CD4-positive, alpha-beta T cell (primary cell): ENCODE results near the gene HIVEP1. TPM values are rescaled to one million over a fixed set of nuclear protein-coding genes. Genes with fewer than 3 reads are reported as not detected.

Experiments used
- ATAC-seq: fragments of 200-7000 bp; cut with Tn5 transposase; one replicate; pipeline ENCODE4 v1.10.0; 2022; ENCODE audit warnings: mild to moderate bottlenecking; ENCODE audit not compliant: poor library complexity
- CTCF ChIA-PET: fragments of 350-600 bp; sonication (Branson Sonifier 250); formaldehyde crosslinking; loops from one replicate; lab custom pipeline; 2021; ENCODE audit warnings: antibody characterized with exemption, inconsistent platforms; lab: Charles Lee
- POLR2A ChIA-PET: fragments of 350-600 bp; sonication (Branson Sonifier 250); formaldehyde crosslinking; loops from one replicate; lab custom pipeline; 2021; ENCODE audit warnings: antibody characterized with exemption, inconsistent platforms; lab: Charles Lee
- DNase-seq, 14 experiments: peaks; one replicate each; pipeline ENCODE4 v3.0.0-alpha.2; 2013 to 2020; ENCODE audit warnings: mixed read lengths in 2 of 14
- H3K27ac ChIP-seq, 2 donors: one replicate each; pipeline versions ENCODE4 v1.5.1 to v1.7.0; 2013; ENCODE audit warnings: low read length in 2 of 2, low read depth in 1 of 2, mild to moderate bottlenecking in 1 of 2
- H3K27me3 ChIP-seq, 2 experiments: 1 replicate in 1 of 2; 2 replicates in 1 of 2; pipeline versions ENCODE4 v1.6.1 to v1.7.0; 2013; ENCODE audit warnings: low read length in 2 of 2, control low read depth in 1 of 2, mild to moderate bottlenecking in 1 of 2, moderate library complexity in 1 of 2; ENCODE audit not compliant: insufficient read depth in 2 of 2, control insufficient read depth in 1 of 2
- H3K36me3 ChIP-seq: one replicate; pipeline ENCODE4 v1.6.1; 2013; ENCODE audit warnings: low read length, control low read depth; ENCODE audit not compliant: insufficient read depth
- H3K4me1 ChIP-seq: one replicate; pipeline ENCODE4 v1.6.1; 2013; ENCODE audit warnings: low read length, control low read depth; ENCODE audit not compliant: insufficient read depth
- H3K4me3 ChIP-seq: one replicate; pipeline ENCODE4 v1.5.1; 2013; ENCODE audit warnings: mild to moderate bottlenecking, low read length, moderate library complexity
- H3K9me3 ChIP-seq, 2 experiments: 1 replicate in 1 of 2; 2 replicates in 1 of 2; pipeline versions ENCODE4 v1.6.1 to v1.7.0; 2013; ENCODE audit warnings: low read length in 2 of 2, mild to moderate bottlenecking in 2 of 2, control low read depth in 1 of 2, moderate library complexity in 1 of 2; ENCODE audit not compliant: control insufficient read depth in 1 of 2, insufficient read depth in 1 of 2
- H3K27ac Mint-ChIP-seq: one replicate; pipeline ENCODE4 v1.8.0; 2020; ENCODE audit warnings: mixed read lengths
- H3K27me3 Mint-ChIP-seq: one replicate; pipeline ENCODE4 v1.8.0; 2021; ENCODE audit warnings: mixed read lengths
- H3K36me3 Mint-ChIP-seq: one replicate; pipeline ENCODE4 v1.8.0; 2021; ENCODE audit warnings: low read depth, mixed read lengths
- H3K4me1 Mint-ChIP-seq: one replicate; pipeline ENCODE4 v1.8.0; 2021; ENCODE audit warnings: low read depth, mixed read lengths
- H3K4me3 Mint-ChIP-seq: one replicate; pipeline ENCODE4 v1.8.0; 2020; ENCODE audit warnings: mild to moderate bottlenecking, mixed read lengths
- H3K9me3 Mint-ChIP-seq: one replicate; pipeline ENCODE4 v1.8.0; 2020; ENCODE audit warnings: mixed read lengths
- CTCF ChIP-seq: fragments of 200-600 bp; IDR thresholded peaks from one replicate; pipeline ENCODE4 v1.8.0; 2022; ENCODE audit warnings: antibody characterized with exemption, mild to moderate bottlenecking
- intact Hi-C, 2 experiments: fragments of 100-400 bp; cut with DNase I in 1 of 2; cut with micrococcal nuclease in 1 of 2; formaldehyde crosslinking; loops; one replicate each; pipeline versions ENCODE4 v1.15.1 to v1.9.0; 2023 to 2025; cut with DNase I, micrococcal nuclease
- total RNA-seq, 174 experiments: library from RNA in 2 of 174; stranded (reverse) in 2 of 174; gene quantifications; one replicate each; pipeline ENCODE4 v1.2.3 and lab custom pipeline; 2021 to 2026

HIVEP1 gene
- total RNA-seq, 2 experiments from 2014 or later = 76.3 to 78.8 TPM

GRCh38 chr6:12001706-12002435 is 10.2 kb upstream of the HIVEP1 start:
- CTCF ChIA-PET = interaction anchor here (0.5 to 1.1 kb wide), 2 partner anchors 44 to 1240 kb away, joined by 3 to 5 read pairs; no protein-coding TSS in a partner anchor

GRCh38 chr6:12007473-12007872 is 4.6 kb upstream of the HIVEP1 start:
- Mint-ChIP-seq H3K4me1 (peaks cover 28% of the 10 kb centered on the region), H3K27ac (peak overlapping the region; percentile 97), H3K9me3 (no peaks in the 10 kb centered on the region), H3K4me3 (peak overlapping the region; percentile 17), H3K36me3 (peaks cover 20% of the 10 kb centered on the region), H3K27me3 (no peaks in the 10 kb centered on the region)
- DNase-seq (no peak), ATAC-seq (no peak)
- no peak for TF ChIP-seq CTCF
- ChIA-PET CTCF (interaction anchor here (1.3 kb wide), 1 partner anchor 18 kb away, joined by 3 read pairs; no protein-coding TSS in a partner anchor), POLR2A (interaction anchor here (1.5 to 2.2 kb wide), 2 partner anchors 65 to 106 kb away, joined by 3 to 5 read pairs; no protein-coding TSS in a partner anchor)
- intact Hi-C loops = loop anchor here in 1 of 2 experiments (5.0 to 10.0 kb wide), 3 partner anchors 180 to 473 kb away; partner anchors contain the start of gene TMEM170B
- H3K27ac ChIP-seq = no peak overlapping the region
- H3K4me1 ChIP-seq = peaks cover 20% of the 10 kb centered on the region
- H3K4me3 ChIP-seq = no peak overlapping the region
- H3K36me3 ChIP-seq = no peaks in the 10 kb centered on the region
- H3K27me3 ChIP-seq = no peaks in the 10 kb centered on the region
- H3K9me3 ChIP-seq = no peaks in the 10 kb centered on the region

More at GRCh38 chr6:12001706-12002435, 10.2 kb upstream of the HIVEP1 start:
- ATAC-seq (no peak), DNase-seq (no peak)
- Histone ChIP-seq H3K27ac (no peak overlapping the region), H3K36me3 (no peaks in the 10 kb centered on the region), H3K4me1 (no peaks in the 10 kb centered on the region), H3K27me3 (no peaks in the 10 kb centered on the region), H3K4me3 (no peak overlapping the region), H3K9me3 (no peaks in the 10 kb centered on the region)
- no peak overlapping the region for H3K4me3 Mint-ChIP-seq
- no peaks in the 10 kb centered on the region for H3K4me1 Mint-ChIP-seq
- no peaks in the 10 kb centered on the region for H3K9me3 Mint-ChIP-seq
- POLR2A ChIA-PET = no interaction called here
- H3K27me3 Mint-ChIP-seq = no peaks in the 10 kb centered on the region
- intact Hi-C loops = loop anchor here in 1 of 2 experiments (10.0 kb wide), 1 partner anchor 467 kb away; the partner anchor contains the start of gene TMEM170B
- no peak overlapping the region for H3K27ac Mint-ChIP-seq
- H3K36me3 Mint-ChIP-seq = no peaks in the 10 kb centered on the region
- TF ChIP-seq CTCF = no peak

GRCh38 chr6:12007887-12008286 is 4.2 kb upstream of the HIVEP1 start:
- CTCF ChIA-PET = no interaction called here
- no peak for TF ChIP-seq CTCF
- DNase-seq (no peak), ATAC-seq (no peak)
- Mint-ChIP-seq H3K9me3 (no peaks in the 10 kb centered on the region), H3K4me1 (peaks cover 29% of the 10 kb centered on the region), H3K27me3 (peaks cover under 1% of the 10 kb centered on the region), H3K27ac (peak overlapping the region; percentile 97), H3K4me3 (peak overlapping the region; percentile 97), H3K36me3 (peaks cover 22% of the 10 kb centered on the region)
- POLR2A ChIA-PET = interaction anchor here (1.5 to 6.9 kb wide), 3 partner anchors 65 to 296 kb away, joined by 3 to 89 read pairs (median 5); no protein-coding TSS in a partner anchor
- Histone ChIP-seq H3K4me3 (peak overlapping the region; percentile 85), H3K4me1 (peaks cover 22% of the 10 kb centered on the region), H3K27ac (peak overlapping the region; percentile 97 to 99), H3K27me3 (no peaks in the 10 kb centered on the region), H3K9me3 (no peaks in the 10 kb centered on the region), H3K36me3 (no peaks in the 10 kb centered on the region)
- intact Hi-C loops = loop anchor here (2.0 to 10.0 kb wide), 4 partner anchors 107 to 473 kb away; partner anchors contain the start of gene TMEM170B (in 1 of the 2)
